ENCODE measurements around the gene ERC2.

ERC2 gene

DNA sequence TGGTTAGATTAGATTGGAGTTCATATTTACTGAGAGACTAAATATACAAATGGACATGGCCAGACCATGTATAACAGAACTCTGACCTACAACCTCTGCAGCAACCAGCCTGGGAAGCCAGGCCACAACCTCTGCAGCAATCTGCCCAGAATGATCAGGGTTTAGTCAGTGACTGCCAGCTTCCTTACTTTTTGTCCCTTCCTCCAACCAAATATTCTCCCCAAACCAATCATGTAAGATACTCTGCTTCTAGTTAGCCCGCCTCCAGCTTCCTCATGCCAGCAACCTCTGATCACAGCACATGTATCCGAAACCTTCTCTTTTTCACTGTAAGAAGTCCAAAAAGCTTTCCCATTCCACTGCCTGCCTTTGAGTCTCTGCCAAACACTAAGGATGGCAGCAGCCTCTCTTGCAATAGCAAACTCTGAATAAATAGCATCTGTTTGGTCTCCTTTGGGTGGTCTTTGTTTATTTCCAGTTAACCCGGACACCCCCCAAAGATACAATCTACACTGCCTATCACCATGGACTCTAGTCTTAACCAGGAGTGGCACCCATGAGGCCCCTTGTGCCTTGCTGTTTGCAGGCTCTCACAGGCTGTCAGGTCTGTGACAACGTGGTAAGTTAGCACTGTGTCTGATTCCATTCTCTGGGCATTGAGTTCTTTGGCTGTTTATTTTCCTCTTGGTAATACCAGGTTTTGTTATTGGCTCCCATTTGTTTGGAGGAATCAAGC lies 102.2 kb downstream of the ERC2 start:
- no peak for DNase-seq

DNA sequence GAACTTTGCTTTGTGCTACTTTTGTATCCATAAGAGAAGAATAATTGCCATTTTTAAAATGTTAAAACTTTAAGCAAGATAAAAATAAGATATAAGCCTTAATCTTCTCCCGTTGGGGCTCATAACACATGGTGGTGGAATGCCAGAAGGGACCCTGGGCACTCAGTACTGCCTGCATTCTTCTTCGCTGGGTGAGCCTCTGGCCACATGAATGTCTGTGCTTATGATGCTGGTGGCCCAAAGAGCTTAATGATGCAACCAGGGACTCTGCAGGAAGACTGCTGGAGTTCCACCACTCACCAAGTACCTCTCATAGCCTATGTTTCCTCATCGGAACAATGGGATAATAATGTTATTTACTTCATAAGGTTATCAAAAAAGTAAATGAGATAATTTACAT lies 103.6 kb downstream of the ERC2 start:
- no peak for DNase-seq

DNA sequence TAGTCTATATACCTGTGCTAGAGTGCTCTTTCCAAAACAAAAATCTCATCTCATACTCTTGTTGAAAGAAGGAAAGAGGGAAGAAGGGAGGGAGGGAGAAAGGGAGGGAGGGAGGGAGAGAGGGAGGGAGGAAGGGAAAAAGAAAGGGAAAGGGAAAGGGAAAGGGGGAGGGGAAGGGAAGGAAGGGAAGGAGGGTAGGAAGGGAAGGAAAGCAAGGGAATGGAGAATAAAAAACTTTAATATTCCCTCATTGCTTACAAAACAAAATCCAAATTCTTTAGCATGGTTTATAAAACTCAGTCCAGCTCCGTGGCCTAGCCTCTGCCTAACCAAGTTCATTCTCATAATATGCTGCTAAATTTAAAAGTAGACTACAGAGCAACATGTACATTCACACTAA lies 104.5 kb downstream of the ERC2 start:
- no peak for DNase-seq

DNA sequence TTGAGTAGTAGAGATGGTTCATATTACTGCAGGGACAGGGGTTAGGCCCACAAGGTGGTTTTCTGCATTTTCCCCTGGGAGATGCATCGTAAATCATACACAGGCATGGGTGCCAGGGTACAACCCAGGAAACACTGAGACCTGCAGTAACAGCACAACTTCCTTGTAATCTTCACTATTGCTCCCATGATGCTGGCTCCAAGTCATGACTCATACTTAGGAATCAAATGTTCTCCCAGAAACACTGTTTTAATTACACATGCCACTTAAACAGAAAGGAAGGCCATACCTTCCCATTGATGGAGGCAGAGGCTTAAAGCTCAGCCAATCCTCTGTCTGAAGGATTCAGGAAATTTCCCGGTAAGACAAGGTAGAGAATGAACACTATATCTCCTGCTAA lies 106.5 kb downstream of the ERC2 start:
- DNase-seq, result no peak

DNA sequence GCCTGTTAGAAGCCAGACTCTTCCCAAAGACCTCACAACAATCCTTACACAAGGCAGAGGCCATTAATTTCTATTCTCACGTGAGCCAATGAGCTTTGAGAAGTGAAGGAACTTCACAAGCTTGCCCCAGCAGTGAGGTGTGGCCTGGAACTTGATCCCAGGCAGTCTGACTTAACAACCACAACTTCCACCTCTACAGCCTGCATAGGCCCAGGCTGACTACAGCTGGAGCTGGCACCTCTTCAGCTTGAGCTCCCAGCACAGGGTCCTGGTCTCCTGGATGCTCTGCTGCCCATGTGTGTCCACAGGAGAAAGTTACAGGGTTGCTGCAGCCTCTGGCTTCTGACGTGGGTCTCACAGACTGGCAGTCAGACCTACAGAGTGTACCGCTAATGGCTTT lies 111.0 kb downstream of the ERC2 start:
- DNase-seq, result no peak

DNA sequence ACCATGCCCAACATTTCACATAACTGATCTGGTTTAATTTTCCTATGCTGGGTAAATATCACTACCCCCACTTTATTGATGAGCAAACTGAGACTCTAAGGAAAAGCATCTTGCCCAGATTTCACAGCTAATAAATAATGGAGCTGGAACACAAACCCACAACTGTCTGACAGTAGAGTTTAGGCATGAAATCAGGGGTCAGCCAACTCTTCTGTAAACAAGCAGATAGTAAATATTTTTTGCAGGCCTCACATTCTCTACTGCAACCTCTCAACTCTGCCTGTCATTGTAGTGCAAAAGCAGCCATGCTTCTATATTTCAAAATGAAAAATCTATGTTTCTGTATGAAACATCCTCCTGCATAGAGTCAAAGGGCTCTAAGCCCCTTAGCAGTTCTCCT lies 111.5 kb downstream of the ERC2 start:
- no peak for DNase-seq

DNA sequence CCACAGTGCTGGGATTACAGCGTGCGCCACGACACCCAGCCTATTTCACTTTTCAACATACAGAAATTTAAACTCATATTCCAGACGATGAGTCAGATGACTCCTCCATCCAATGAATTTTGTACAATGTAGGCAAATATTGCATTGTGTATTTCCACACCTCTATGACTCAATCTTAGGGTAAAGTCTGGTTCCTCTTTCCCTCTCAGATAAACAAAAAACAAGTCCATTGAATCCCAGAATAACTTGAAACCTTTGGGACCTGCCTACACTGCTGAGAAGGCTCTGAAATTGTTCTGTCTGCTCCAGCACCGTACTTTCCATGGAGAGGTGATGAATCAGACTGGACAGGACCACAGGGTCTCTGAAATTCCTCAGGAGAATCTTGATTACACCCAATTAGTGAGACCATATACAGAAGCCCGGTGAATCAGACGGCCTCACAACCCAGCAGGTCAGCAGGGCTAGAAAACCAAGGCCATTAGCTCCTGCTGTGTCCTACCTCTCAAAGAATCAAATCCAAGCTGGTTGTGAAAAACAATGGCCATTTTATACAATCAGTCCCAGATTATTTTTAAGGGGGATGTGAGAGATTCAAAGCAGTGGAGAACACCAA lies 112.6 kb downstream of the ERC2 start:
- DNase-seq, result no peak

DNA sequence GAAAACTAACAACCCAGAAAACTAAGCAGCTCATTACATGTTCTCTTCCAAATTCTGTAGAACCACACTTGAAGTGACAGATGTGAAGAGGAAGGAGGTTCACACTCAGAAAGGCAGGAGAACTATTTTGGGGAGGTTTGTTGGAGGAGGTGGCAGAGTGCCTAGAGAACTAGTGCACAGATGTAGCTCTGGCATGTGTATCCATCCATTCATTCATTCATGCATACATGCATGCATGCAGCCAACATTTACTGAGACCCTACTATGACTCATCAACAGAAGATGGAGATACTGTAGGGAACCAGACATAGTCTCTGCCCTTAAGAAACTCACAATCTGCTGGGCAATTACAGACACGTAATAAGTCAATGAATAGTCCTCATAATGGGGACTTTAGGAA lies 116.7 kb downstream of the ERC2 start:
- no peak for DNase-seq

DNA sequence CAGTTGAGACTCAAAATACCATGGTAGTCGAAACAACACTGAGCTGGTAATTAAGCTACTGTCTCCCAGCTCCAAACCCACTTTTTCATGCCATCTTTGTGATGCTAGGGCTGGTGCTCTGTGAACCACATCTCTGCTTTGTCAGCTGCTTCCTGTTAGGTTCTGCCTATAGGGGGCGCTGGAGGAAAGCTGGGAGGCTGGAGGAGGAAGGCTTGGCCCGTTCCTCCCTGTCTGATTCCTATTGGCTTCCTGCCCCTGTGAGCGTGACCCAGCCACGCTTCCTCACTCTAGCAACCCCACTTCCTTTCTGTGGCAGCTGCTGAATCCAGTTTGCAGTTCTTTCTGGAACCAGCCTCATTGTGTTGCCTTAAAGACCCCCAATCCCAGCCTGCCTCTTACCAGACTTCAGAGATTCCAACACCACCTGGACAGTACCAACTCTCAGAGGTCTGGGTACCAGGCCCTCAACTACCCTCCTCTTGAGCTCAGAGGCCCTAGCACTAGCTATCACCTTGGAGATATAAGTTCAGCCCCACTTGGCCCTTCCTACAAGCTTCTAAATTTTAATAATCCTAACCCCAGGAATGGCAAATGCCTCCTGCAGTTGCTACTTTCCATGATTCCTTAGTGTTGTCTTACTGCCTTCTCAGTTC lies 120.9 kb downstream of the ERC2 start:
- no peak for DNase-seq

DNA sequence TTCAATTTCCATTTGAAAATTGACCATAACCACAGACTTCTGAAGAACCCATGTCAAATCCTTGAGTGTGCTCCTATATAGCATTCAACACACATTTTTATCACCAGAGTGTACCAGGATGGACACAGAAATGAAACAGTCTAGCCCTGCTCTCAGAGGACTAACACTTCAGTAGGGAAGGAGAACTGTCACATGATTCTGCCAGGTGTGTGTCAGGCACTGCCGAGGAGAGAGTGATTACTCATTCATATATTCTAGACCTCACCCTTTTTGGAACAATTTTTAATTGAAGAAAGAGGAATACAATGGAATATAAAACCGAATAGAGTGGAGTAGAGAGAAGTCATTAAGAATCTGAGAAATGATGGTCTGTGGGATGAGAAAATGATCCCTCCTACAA lies 125.8 kb downstream of the ERC2 start:
- no peak for DNase-seq

DNA sequence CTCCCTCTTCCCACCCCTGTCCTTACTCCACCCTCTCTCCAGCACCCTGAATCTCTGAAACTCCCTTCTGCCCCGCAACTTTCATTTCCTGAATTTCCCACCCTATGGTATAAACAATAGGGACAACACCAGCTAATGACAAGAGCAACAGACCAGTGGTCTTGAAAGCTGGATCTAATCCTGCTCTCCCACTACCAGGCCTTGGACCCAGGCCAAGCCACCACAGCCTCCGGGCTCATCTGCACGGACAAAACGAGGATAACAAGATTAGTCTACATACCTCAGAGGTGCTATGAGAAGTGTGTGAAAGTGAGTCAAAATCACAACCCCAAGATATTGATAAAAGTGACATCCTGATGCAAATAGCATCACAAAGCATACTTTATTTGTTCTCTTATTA lies 128.6 kb downstream of the ERC2 start:
- no peak for DNase-seq

DNA sequence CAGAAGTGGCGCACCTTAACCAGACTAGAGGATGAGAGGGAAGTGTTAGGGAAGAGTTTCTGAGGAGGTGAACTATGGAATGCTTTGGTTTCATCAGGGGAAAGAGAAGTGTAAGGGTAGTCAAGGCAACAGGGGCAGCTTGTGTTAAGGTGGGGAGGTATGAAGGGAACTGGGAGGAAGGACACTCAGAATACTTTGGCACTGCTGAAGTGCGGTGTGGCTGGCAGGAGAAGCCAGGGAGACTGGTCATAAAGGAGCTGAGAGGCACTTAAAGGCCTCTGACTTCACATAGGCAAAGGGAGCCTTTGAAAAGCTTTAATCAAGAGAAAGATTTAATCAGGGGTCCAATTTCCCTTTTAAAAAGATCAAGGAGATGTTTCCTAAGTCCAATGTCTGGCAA lies 129.0 kb downstream of the ERC2 start:
- DNase-seq, result no peak

DNA sequence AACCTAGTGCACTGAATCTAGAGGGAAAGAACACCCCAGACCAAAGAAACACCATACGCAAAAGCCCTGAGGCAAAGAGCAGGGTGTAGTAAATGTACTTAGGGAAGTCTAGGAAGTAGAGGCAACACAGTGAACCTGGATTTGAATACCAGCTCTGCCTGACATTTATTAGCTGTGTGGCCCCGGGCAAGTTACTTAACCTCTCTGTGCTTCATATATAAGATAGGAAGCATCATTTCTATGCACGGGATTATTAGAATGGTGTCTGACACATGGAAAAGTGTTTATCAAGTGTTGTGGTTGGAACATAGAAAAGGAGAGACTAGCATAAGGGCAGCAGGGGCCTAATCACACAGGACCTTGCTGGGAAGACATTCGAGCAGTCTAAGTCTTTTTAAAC lies 132.2 kb downstream of the ERC2 start:
- DNase-seq, result no peak

DNA sequence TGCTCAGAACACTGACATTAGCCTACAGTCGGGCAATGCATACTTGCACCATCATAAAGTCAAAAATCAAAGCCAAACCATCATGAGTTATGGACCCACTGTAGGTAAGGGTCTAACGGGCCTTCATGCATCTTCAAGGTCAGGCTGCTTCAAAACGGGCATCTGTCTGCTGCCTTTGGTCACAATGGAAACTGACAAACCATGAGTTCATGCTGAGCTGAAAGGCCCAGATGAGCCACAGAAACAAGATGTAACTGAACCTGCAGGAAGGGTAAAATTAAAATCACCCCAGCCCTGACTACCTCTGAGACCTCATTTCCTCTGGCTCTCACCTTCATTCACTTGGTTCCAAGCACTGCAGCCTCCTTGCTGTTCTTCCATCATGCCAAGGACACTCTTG lies 143.8 kb downstream of the ERC2 start:
- no peak for DNase-seq

DNA sequence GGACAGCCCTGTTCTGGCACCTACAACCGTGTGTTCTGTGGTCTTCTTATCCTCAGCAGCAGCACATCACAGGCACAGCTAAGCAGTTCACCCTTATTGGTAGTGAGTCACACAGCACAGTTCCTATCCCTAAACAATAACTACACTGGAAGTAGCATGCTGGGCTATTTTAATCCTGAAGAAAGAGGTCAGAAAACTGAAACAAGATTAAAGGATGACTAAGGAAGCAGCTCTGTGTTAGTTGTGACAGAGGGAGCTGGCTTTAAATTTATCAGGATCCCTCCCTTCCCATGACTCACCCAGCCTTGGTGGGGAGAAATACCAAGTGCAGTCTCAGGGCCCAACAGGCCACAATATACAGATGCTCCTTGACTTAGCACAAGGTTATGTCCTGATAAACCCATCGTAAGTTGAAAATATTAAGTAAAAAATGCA lies 144.3 kb downstream of the ERC2 start:
- no peak for DNase-seq

DNA sequence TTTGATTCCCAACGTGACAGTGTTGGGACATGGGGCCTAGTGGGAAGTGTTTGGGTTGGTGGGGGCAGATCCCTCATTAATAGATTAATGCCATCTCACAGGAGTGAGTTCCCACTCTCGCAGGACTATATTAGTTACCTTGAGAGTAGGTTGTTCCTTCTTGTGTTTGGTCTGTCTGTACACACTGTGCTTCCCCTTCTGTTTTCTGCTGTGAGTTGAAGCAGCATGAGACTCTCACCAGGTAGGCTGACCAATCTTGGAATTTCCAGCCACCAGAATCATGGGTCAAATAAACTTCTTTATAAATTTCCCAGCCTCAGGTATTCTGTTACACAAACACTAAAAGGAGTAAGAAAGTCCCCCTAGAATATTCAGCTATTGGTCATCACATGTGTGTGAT lies 145.4 kb downstream of the ERC2 start:
- DNase-seq, result no peak

DNA sequence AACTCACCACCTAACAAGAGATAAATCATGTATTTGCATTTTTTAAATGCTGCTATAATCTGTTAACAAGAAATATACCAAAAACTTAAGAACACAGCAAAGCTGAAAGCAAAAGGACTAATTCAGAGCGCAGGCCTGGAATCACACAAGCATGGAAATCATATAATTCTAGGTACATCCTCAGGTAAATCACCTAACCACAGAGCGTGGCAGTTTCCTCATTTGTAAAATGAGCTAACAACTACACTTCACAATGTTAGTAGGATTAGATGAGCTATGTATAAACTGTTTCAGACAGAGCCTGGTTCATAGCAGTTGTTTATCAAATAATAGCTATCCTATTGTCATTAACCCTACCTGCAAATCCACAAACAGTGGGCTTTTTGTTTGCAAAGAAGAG lies 146.4 kb downstream of the ERC2 start:
- DNase-seq, result no peak

DNA sequence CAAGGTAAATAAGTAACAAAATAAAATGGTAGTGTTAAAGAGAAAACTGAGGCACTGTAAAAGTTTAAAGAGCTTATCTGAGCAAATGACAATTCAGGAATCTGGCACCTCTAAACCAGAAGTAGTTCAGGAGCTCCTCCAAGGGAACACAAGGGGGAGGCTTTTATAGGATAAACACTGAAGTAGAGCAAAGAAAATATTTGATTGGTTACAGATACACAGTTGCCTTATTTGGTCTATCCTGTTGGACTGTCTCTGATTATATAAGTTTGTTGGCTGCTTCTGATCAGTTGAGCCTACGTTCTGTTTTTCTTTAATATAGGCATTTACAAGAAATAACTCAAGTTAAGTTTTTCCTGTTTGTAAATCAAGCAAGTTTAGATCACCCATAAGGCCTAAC lies 146.9 kb downstream of the ERC2 start:
- DNase-seq, result no peak

DNA sequence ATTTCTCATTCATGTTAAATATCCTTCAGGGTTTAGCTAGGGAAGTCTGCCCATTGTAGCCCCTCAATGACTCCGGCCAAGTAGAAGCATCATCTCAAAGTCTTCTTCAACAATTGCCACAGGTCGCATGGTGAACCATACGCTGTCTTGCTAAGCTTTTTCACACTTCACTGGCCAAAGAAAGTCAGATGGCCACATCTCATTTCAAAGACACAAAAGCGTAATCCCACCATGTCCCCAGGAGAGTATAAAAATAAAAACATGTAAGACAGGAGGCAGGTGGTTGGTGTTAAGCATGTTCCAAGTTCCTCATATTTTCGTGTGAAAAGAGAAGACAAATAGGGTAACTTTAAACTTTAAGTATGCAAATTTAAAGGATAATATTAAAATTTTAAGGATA lies 147.4 kb downstream of the ERC2 start:
- no peak for DNase-seq

DNA sequence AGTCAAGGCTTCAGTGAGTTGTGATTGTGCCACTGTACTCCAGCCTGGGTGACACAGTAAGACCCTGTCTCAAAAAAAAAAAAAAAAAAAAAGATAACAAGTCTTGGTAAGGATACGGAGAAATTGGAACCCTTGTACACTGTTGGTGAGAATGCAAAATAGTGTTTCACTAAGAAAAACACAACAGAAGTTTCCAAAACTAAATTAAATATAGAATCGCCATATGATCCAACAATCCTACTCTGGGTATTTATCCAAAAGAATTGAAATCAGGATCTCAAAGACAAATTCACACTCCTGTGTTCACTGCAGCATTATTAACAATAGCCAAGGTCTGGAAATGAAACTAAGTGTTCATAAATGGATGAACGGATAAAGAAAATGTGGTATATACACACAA lies 149.4 kb downstream of the ERC2 start:
- DNase-seq, result no peak

DNA sequence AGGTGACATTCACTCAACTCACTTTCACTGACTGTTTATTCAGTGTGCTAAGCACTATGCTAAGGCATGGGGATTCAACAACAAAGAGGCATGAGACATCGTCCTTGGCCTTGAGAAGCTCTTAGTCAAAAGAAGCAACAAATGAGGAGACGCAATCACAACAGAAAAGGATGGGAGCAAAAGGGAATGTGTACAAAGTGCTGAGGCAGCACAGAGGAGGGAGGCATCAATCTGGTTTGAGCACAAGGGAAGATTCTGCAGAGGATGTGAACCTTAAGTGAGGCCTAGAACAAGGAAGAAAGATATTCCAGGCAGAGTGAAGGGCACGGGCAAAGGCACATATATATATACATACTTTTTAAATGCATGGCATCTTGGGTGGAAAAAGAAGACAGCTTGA lies 151.3 kb downstream of the ERC2 start:
- DNase-seq, result no peak

DNA sequence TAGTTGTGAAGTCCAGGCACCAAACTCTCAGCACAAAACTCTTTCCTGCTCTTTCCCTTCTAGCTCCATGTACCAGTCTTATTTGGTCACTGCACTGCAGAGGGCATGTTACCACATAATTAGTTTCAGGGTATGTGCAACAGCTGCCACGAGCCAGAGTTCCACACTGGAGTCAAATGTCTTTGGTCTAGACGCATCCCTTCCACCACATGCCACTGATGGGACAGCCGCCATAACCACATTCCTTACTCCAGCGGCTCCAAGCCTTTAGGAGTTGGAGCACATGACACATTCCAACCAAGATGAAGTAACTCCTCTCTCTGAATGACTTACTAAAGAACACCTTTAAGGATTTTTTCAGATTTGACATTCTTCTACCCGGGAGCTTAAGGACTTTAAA lies 153.4 kb downstream of the ERC2 start:
- DNase-seq, result no peak

DNA sequence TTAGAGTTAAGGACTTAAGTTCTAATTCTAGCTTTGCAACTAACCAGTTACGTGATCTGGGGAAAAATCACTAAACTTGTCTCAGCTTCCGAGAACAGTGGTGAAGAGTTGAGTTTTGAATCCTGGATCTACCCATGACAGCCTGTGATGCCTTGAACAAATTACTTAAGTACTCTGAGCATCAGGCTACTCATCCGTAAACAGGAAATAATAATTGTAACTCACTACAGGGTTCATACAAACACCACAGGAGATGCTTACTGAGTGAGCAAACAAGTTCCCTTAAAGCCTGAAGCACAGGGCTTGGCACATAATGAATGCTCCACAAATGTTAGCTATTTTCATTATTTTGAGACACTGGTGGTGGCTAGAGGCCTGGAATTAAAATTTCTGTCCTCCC lies 158.8 kb downstream of the ERC2 start:
- DNase-seq, result no peak

DNA sequence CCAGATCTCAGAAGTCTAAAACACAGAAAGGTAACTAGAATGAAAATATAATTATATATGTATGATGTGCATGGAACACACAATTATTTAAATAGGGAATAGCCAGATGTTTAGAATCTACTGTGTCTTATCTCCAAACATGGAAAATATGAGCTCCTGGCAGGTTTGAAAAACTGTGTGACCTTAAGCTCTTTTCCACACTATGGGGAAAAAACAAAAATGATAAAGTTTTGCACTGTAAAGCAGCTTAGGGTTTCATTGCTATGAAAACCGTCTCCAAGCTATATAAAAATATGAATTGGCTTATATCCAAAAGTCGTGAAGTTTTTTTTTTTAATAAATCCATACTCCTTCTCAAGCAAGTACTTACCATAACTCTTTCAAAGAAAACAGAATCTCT lies 159.8 kb downstream of the ERC2 start:
- DNase-seq, result no peak

DNA sequence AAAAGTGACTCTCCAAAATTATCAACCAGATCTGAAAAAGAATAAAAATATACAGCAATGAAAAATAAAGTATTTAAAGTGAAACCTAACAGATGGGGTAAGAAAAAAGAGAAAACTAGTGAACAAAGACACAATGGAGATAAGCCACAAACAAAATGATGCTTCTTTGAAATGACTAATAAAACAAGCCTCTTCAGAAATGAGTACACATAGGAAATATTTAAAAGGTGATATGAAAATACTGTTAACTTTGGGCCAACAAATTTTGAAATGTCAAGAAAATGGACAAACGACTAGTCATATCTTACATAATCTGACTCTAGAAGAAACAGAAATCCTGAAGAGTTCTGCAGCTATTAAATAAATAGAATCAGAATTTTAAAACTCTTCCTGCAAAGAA lies 164.2 kb downstream of the ERC2 start:
- DNase-seq, result no peak

Measured in NCI-H774 (cell line).